ENCODE measurements around the gene ADAT2.

Gene ADAT2

GRCh38 chr6:143490775-143491174, 40.3 kb upstream of the ADAT2 start:
- no peak overlapping the region for H3K4me2 ChIP-seq (ENCODE audit: low read length)

GRCh38 chr6:143490244-143490643, 39.7 kb upstream of the ADAT2 start:
- no peaks in the 10 kb centered on the region for H3K36me3 ChIP-seq (ENCODE audit: control insufficient read depth, low read length)
- no peaks in the 10 kb centered on the region for H3K27me3 ChIP-seq (ENCODE audit: control insufficient read depth, low read length)
- H3F3A ChIP-seq (ENCODE audit: control insufficient read depth, insufficient read depth) = no peaks in the 10 kb centered on the region
- H3K27ac ChIP-seq (ENCODE audit: low read depth, low read length) = no peak overlapping the region
- no peaks in the 10 kb centered on the region for H4K20me1 ChIP-seq (ENCODE audit: control insufficient read depth, insufficient read depth, low read depth, low read length)
- no peaks in the 10 kb centered on the region for H3K4me1 ChIP-seq (ENCODE audit: control insufficient read depth, low read length)
- H3K9me3 ChIP-seq (ENCODE audit: control insufficient read depth, insufficient read depth, low read length) = no peaks in the 10 kb centered on the region
- H3K9me2 ChIP-seq (replicated peaks; ENCODE audit: control insufficient read depth, low read length) = no peaks in the 10 kb centered on the region
- TF ChIP-seq CTCF (IDR thresholded peaks at IDR 0.05; ENCODE audit: low read depth, low read length, poor library complexity, severe bottlenecking) = no peak
- no peak for TF ChIP-seq EZH2phosphoT487 (IDR thresholded peaks at IDR 0.05; ENCODE audit: borderline replicate concordance, low read length)
- no peak overlapping the region for H3K4me3 ChIP-seq (ENCODE audit: low read length)
- no peaks in the 10 kb centered on the region for H3K79me2 ChIP-seq (ENCODE audit: control insufficient read depth, low read length)
- H3K4me2 ChIP-seq (ENCODE audit: low read length) = no peak overlapping the region

More at GRCh38 chr6:143490775-143491174, 40.3 kb upstream of the ADAT2 start:
- Histone ChIP-seq H3K9me2 (replicated peaks; ENCODE audit: control insufficient read depth, low read length) (no peaks in the 10 kb centered on the region), H4K20me1 (ENCODE audit: control insufficient read depth, insufficient read depth, low read depth, low read length) (no peaks in the 10 kb centered on the region), H3K9me3 (ENCODE audit: control insufficient read depth, insufficient read depth, low read length) (no peaks in the 10 kb centered on the region), H3K4me1 (ENCODE audit: control insufficient read depth, low read length) (no peaks in the 10 kb centered on the region), H3K27ac (ENCODE audit: low read depth, low read length) (no peak overlapping the region), H3K4me3 (ENCODE audit: low read length) (no peak overlapping the region), H3K27me3 (ENCODE audit: control insufficient read depth, low read length) (no peaks in the 10 kb centered on the region), H3K36me3 (ENCODE audit: control insufficient read depth, low read length) (no peaks in the 10 kb centered on the region), H3F3A (ENCODE audit: control insufficient read depth, insufficient read depth) (no peaks in the 10 kb centered on the region), H3K79me2 (ENCODE audit: control insufficient read depth, low read length) (no peaks in the 10 kb centered on the region)
- no peak for TF ChIP-seq CTCF (IDR thresholded peaks at IDR 0.05; ENCODE audit: low read depth, low read length, poor library complexity, severe bottlenecking)
- TF ChIP-seq EZH2phosphoT487 (IDR thresholded peaks at IDR 0.05; ENCODE audit: borderline replicate concordance, low read length) = no peak

DNA sequence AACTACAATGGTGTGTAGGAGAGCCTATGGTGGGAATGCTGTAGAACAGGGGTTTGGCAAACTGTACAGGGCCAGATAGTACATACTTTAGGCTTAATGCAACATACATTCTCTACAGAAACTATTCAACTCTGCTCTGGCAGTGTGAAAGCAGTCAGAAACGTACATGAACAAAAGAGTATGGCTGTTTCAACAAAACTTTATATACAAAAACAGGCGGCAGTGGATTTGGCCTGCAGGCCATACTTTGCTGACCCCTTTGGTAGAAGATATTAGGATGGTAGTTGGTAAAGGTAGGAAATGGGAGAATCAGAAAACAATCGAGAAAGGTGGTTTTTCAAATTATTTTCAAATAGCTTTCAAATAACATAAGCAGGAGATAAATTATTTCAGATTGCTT, 36.3 kb upstream of the ADAT2 start:
- Histone ChIP-seq H3K9me2 (replicated peaks; ENCODE audit: control insufficient read depth, low read length) (no peaks in the 10 kb centered on the region), H3K4me1 (ENCODE audit: control insufficient read depth, low read length) (no peaks in the 10 kb centered on the region)

More for the DNA sequence above, 36.3 kb upstream of the ADAT2 start:
- Histone ChIP-seq H3K27me3 (ENCODE audit: control insufficient read depth, low read length) (no peaks in the 10 kb centered on the region), H3K36me3 (ENCODE audit: control insufficient read depth, low read length) (no peaks in the 10 kb centered on the region), H3K79me2 (ENCODE audit: control insufficient read depth, low read length) (no peaks in the 10 kb centered on the region), H3K27ac (ENCODE audit: low read depth, low read length) (no peak overlapping the region), H3F3A (ENCODE audit: control insufficient read depth, insufficient read depth) (no peaks in the 10 kb centered on the region), H3K4me2 (ENCODE audit: low read length) (no peak overlapping the region), H3K4me3 (ENCODE audit: low read length) (no peak overlapping the region), H3K9me3 (ENCODE audit: control insufficient read depth, insufficient read depth, low read length) (no peaks in the 10 kb centered on the region), H4K20me1 (ENCODE audit: control insufficient read depth, insufficient read depth, low read depth, low read length) (no peaks in the 10 kb centered on the region)
- TF ChIP-seq CTCF (IDR thresholded peaks at IDR 0.05; ENCODE audit: low read depth, low read length, poor library complexity, severe bottlenecking) (no peak), EZH2phosphoT487 (IDR thresholded peaks at IDR 0.05; ENCODE audit: borderline replicate concordance, low read length) (no peak)

Data from DOHH2 (cell line).